GM21723 (cell line): ENCODE results near the gene GNE.
"Not testable (repeated sequence)": the region's sequence is repeated elsewhere in the genome, so short reads cannot be mapped to it uniquely, and the experiment has no call there.

Experiments
- ATAC-seq: cut with Tn5 transposase; IDR thresholded peaks from one replicate; pipeline ENCODE4 v1.9.1; 2021; ENCODE audit warnings: mild to moderate bottlenecking, moderate library complexity; ENCODE audit not compliant: unreplicated experiment

The GNE gene, protein sequence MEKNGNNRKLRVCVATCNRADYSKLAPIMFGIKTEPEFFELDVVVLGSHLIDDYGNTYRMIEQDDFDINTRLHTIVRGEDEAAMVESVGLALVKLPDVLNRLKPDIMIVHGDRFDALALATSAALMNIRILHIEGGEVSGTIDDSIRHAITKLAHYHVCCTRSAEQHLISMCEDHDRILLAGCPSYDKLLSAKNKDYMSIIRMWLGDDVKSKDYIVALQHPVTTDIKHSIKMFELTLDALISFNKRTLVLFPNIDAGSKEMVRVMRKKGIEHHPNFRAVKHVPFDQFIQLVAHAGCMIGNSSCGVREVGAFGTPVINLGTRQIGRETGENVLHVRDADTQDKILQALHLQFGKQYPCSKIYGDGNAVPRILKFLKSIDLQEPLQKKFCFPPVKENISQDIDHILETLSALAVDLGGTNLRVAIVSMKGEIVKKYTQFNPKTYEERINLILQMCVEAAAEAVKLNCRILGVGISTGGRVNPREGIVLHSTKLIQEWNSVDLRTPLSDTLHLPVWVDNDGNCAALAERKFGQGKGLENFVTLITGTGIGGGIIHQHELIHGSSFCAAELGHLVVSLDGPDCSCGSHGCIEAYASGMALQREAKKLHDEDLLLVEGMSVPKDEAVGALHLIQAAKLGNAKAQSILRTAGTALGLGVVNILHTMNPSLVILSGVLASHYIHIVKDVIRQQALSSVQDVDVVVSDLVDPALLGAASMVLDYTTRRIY

GRCh38 chr9:36258208-36258995, at the start of gene GNE:
TSS of gene GNE (minus strand) at chr9:36258448. CDS start at chr9:36249355, 9,093 bp downstream.
- ATAC-seq = peak; percentile 88

DNA sequence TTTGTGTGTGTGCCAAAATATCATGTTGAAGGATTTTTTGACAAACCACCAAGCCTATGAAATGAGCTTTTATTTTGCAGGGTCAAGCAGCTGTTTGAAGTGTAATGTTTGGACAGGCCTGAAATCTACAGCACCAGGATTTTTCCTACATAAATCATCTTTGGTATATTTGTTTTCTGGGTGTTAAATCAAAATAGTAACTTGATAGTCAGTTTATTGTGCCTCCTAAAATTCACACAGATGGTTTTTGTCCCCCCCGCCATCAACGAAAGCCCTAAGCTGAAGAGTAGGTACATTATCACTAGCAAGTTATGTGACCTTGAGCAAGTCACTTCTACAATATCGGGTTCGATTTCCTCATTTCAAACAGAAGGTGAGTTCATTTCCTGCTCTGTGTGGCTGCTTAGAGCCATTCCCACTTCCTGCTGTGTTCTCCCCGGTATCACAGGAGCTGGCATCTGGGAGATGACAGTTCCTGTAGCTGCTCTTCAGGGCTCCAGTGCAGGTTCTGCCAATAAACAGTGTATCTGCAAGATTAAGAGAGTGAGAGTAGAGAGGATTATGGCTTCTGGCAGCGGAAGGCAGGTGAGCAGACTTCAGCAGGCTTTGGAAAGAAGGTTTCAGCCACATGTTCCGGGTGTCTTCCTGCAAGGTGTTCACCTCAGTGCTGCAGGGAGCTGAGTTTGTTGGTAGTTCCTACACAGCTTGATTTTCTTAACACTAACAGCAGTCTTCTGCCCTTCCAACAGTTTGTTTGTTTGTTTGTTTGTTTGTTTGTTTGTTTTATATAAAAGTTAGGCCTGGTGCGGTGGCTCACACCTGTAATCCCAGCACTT, 48.4 kb upstream of the GNE start:
- no peak for ATAC-seq

- ATAC-seq = not testable (repeated sequence)
Measured at GRCh38 chr9:36304366-36304765, 46.1 kb upstream of the GNE start.

GRCh38 chr9:36301227-36301626, 43.0 kb upstream of the GNE start:
- no peak for ATAC-seq

- ATAC-seq = no peak
Measured at GRCh38 chr9:36298566-36298965, 40.3 kb upstream of the GNE start.

DNA sequence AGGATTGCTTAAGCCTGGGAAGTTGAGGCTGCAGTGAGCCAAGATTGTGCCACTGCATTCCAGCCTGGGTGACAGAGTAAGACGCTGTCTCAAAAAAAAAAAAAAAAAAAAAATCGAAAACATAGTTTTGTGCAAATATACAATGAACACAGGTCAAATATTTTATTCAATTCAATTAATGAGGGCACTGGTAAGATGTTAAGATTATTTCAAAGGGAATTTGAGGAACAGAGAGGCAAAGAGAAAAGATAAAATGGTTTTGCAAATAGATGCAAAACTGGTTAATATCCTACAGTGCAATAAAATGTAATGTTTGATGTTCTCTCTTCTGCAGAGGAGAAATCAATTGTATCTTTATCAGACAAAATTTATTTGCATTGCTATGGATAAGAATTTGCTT, 39.5 kb upstream of the GNE start:
- no peak for ATAC-seq

DNA sequence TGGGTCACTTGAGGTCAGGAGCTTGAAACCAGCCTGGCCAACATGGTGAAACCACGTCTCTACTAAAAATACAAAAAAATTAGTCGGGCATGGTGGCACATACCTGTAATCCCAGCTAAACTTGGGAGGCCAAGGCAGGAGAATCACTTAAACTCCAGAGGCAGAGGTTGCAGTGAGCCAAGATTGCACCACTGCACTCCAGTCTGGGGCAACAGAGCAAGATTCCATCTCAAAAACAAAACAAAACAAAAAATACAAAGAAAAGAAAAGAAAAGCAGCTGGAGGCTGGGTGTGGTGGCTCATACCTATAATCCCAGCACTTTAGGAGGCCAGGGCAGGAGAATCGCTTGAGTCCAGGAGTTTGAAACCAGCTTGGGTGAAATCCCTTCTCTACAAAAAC, 36.7 kb upstream of the GNE start:
- ATAC-seq = not testable (repeated sequence)

- no peak for ATAC-seq
Measured at GRCh38 chr9:36293918-36294317, 35.7 kb upstream of the GNE start.

GRCh38 chr9:36293171-36293570, 34.9 kb upstream of the GNE start:
- no peak for ATAC-seq

GRCh38 chr9:36292641-36293040, 34.4 kb upstream of the GNE start:
- ATAC-seq = no peak

DNA sequence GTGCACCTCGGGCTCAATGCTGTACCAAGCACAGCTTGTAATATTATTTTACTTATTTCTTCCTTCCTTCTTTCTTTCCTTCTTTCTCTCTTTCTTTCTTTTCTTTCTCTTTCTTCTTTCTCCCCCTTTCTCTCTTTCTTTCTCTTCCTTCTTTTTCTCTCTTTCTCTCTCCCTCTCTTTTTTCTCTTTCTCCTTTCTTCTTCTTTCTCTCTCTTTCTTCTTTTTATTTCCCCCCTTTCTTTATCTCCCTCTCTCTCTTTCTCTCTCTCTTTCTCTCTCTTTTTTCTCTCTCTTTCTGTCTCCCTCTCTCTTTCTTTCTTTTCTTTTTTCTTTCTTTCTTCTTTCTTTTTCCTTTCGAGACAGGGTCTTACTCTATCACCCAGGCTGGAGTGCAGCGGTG, 32.7 kb upstream of the GNE start:
- no peak for ATAC-seq

DNA sequence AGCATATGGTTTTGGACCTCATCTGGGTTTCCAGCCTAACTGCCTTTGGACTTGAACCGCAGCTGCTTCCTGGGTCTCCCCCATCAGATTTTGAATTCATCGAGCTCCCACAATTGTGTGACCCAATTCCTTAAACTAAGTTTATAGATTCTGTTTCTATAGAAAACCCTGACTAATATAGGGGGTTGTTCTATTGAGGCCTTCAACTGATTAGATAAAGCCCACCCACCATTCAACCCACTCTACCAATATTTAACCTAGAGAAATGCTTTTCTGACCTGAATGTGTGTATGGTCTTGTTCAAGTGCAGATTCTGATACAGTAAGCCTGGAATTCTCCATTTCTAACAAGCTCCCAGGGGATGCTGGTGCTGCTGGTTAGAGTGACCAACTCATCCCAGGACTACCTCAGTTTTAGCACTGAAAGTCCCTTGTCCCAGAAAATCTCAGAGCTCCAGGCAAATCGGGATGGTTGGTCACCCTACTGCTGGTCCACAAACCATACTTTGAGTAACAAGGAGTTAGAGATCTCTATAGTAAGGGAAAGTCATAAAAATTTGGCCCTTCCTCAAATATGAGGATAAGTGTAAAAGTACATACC, 31.7 kb upstream of the GNE start:
- ATAC-seq = no peak

GRCh38 chr9:36288070-36288469, 29.8 kb upstream of the GNE start:
- no peak for ATAC-seq

DNA sequence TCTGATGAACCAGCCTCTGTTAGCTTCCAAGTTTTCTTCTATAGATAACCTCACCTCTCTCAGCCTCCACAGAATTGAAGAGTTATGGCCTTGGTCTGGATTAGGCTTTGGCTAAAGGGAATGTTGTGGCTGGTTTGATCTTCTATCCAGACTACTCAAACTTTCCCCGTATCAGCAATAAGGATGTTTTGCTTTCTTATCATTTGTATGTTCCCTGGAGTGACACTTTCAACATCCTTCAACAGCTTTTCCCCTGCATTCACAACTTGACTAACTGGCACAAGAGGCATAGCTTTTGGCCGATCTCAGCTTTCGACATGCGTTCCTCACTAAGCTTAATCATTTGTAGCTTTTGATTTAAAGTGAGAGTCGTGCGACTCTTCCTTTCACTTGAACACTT, 28.1 kb upstream of the GNE start:
- no peak for ATAC-seq

- ATAC-seq = no peak
Measured at GRCh38 chr9:36284226-36284625, 26.0 kb upstream of the GNE start.

DNA sequence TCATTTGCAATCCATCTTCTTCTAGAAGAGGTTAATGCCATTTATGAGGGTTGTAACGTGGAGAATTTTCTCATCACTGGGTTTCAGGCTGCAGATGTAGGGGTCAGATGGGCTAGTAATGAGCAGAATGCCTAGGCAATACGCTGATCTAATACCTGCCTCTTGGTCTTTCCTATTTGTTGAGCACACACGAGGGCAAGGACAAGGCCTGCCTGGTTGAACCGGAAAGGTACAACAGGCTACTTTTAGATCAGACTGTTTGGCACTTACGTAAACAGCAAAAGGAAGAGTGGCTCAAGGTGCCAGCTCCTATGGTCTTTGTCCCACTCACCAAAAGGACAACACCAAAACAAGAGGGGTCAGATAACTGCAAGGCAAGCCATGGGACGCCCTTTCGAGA, 24.0 kb upstream of the GNE start:
- no peak for ATAC-seq

DNA sequence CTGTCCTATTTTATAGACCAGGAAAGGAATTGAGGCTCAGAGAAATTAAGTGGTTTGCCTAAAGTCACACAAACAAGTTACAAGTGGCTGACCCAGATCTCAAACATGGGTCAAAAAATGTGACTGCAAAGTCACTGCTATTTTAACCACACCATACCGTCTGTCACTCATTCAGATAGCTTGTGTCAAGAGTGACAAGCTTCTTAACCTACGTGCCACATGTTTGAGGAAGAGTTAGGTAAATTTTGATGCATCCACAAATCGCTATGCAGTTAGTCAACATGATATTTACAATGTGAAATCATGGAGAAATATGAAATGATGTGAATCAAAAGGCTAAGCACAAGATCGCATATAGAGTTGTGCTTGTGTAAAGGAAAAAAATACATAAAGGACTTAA, 22.7 kb upstream of the GNE start:
- ATAC-seq = no peak

- no peak for ATAC-seq
Measured at GRCh38 chr9:36278243-36278642, 20.0 kb upstream of the GNE start.

- no peak for ATAC-seq
Measured at GRCh38 chr9:36276781-36277181, 18.5 kb upstream of the GNE start.

DNA sequence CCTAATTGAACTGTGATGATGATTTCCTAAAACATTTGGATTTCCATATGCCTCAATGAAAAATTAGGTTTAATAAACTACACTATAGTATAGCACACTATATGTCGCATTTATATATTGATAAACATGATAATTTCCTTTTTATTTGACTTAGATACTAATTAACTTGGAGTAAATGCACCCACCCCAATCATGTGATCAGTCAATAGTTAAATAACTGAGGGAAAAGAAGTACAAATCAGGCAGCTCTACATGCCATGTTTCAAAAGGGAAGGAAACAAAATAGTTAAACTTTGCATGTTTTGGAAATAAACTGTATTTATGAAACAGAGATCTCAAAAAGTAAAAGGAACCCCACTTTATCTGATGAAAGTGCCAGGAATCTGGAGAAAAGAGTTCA, 18.0 kb upstream of the GNE start:
- ATAC-seq = no peak
